OCI-LY3 (cell line): ENCODE results near the gene TM4SF20.

Source experiments
- CTCF ChIP-seq: fragments of 200-600, 300-600 bp; sonication (generic); IDR thresholded peaks from 2 replicates; pipeline ENCODE4 v1.5.1; 2014; ENCODE audit warnings: antibody characterized with exemption, low read length, low read depth
- EZH2phosphoT487 ChIP-seq: fragments of 200-600 bp; shearing (Covaris generic); IDR thresholded peaks from 2 replicates; pipeline ENCODE4 v1.6.1; 2018; ENCODE audit warnings: antibody characterized with exemption, mixed run types, low read depth

- TF ChIP-seq CTCF: no peak
- no peak for TF ChIP-seq EZH2phosphoT487
These were observed 65.8 kb downstream of the TM4SF20 start for GRCh38 chr2:227313310-227313709.
